Type B pancreatic cell (in vitro differentiated cells): ENCODE results near the gene TIE1. TPM values are rescaled to one million over a fixed set of nuclear protein-coding genes. Genes with fewer than 3 reads are reported as not detected.

Experiments used
- DNase-seq: peaks from one replicate; pipeline ENCODE4 v3.0.0; 2021; ENCODE audit warnings: mixed read lengths; ENCODE audit not compliant: unreplicated experiment; ENCODE audit errors: extremely low spot score
- H3K27ac Mint-ChIP-seq: 2 replicates; pipeline ENCODE4 v1.8.0; 2021; ENCODE audit warnings: mild to moderate bottlenecking, mixed read lengths
- H3K27me3 Mint-ChIP-seq: 2 replicates; pipeline ENCODE4 v1.8.0; 2021; ENCODE audit warnings: mixed read lengths
- H3K36me3 Mint-ChIP-seq: 2 replicates; pipeline ENCODE4 v1.8.0; 2021; ENCODE audit warnings: mixed read lengths
- H3K4me1 Mint-ChIP-seq: one replicate; pipeline ENCODE4 v1.8.0; 2021; ENCODE audit warnings: mixed read lengths; ENCODE audit not compliant: unreplicated experiment
- H3K4me3 Mint-ChIP-seq: 2 replicates; pipeline ENCODE4 v1.8.0; 2021; ENCODE audit warnings: mild to moderate bottlenecking, mixed read lengths
- H3K9me3 Mint-ChIP-seq: 2 replicates; pipeline ENCODE4 v1.8.0; 2021; ENCODE audit warnings: mixed read lengths
- total RNA-seq: library from RNA; stranded (reverse); gene quantifications from 2 replicates; pipeline ENCODE4 v1.2.1, GENCODE V29; 2021; ENCODE audit warnings: low replicate concordance
- TF ChIP-seq, protein P1 (sequence below): fragments of 200-600 bp; sonication (generic); conservative IDR thresholded peaks from 2 replicates; pipeline ENCODE4 v1.5.0; 2021; ENCODE audit warnings: antibody characterized with exemption, mild to moderate bottlenecking

The TIE1 gene
- total RNA-seq, 1 donor from 2014 or later = 1.3 TPM

DNA sequence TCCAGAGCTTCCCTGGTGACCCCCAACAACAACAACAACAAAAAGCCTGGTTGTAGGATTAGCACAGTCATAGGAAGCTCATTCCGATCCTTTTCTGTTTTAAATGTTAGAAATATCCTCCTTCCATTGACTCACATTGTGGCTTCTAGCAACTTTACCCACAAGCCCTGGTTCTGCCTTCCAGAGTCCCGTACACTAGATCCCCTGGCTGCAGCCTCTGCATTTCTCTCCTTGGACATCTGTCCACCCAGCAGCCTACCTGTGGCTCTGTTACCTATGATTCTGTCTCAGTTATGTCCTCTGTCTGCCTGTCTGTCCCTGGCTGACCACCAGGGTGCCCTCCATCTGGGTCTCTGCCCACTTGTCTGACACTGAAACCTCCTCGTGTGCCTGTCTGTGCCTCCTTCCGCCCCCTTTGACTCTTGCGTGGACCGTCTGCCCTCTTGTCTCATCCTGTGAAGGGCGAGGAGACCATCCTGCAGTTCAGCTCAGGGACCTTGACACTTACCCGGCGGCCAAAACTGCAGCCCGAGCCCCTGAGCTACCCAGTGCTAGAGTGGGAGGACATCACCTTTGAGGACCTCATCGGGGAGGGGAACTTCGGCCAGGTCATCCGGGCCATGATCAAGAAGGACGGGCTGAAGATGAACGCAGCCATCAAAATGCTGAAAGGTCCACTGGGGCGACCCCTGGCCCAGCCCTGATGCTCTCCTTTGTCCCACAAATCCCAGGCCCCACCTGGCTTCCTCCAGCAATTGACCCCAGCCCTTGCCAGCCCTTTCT lies 16.1 kb downstream of the TIE1 start:
- no peaks in the 10 kb centered on the region for H3K4me1 Mint-ChIP-seq
- no peaks in the 10 kb centered on the region for H3K9me3 Mint-ChIP-seq
- H3K36me3 Mint-ChIP-seq = no peaks in the 10 kb centered on the region
- DNase-seq = no peak
- no peak overlapping the region for H3K4me3 Mint-ChIP-seq
- TF ChIP-seq, protein P1, sequence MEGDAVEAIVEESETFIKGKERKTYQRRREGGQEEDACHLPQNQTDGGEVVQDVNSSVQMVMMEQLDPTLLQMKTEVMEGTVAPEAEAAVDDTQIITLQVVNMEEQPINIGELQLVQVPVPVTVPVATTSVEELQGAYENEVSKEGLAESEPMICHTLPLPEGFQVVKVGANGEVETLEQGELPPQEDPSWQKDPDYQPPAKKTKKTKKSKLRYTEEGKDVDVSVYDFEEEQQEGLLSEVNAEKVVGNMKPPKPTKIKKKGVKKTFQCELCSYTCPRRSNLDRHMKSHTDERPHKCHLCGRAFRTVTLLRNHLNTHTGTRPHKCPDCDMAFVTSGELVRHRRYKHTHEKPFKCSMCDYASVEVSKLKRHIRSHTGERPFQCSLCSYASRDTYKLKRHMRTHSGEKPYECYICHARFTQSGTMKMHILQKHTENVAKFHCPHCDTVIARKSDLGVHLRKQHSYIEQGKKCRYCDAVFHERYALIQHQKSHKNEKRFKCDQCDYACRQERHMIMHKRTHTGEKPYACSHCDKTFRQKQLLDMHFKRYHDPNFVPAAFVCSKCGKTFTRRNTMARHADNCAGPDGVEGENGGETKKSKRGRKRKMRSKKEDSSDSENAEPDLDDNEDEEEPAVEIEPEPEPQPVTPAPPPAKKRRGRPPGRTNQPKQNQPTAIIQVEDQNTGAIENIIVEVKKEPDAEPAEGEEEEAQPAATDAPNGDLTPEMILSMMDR = peak; percentile 49
- H3K27ac Mint-ChIP-seq = no peak overlapping the region
- no peaks in the 10 kb centered on the region for H3K27me3 Mint-ChIP-seq

DNA sequence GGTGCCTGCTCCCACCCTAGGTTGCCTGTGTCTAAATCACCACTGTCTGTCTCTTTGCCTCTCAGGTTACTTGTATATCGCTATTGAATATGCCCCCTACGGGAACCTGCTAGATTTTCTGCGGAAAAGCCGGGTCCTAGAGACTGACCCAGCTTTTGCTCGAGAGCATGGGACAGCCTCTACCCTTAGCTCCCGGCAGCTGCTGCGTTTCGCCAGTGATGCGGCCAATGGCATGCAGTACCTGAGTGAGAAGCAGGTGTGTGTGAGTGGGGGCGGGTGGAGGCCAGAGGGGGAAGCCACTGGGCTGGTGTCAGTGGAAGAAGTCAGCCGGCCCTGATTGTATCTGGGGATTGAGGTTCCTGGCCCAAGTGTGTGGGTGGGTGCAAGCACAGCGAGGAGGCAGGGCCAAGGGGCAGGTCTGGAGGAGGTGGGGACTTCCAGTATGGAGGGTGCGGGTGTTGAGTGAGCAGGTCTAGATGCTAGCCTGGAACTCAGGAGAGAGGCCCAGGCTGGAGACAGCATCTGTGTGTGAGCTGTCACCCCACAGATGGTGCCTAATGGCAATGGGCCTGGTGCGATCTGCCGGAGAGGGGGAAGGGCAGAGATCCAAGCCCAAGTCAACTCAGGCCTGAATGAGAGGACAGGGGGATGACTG lies 17.2 kb downstream of the TIE1 start:
- no peaks in the 10 kb centered on the region for H3K27me3 Mint-ChIP-seq
- no peak overlapping the region for H3K27ac Mint-ChIP-seq
- no peaks in the 10 kb centered on the region for H3K9me3 Mint-ChIP-seq
- TF ChIP-seq, protein P1 = no peak
- no peak overlapping the region for H3K4me3 Mint-ChIP-seq
- no peaks in the 10 kb centered on the region for H3K4me1 Mint-ChIP-seq
- DNase-seq = no peak
- no peaks in the 10 kb centered on the region for H3K36me3 Mint-ChIP-seq

DNA sequence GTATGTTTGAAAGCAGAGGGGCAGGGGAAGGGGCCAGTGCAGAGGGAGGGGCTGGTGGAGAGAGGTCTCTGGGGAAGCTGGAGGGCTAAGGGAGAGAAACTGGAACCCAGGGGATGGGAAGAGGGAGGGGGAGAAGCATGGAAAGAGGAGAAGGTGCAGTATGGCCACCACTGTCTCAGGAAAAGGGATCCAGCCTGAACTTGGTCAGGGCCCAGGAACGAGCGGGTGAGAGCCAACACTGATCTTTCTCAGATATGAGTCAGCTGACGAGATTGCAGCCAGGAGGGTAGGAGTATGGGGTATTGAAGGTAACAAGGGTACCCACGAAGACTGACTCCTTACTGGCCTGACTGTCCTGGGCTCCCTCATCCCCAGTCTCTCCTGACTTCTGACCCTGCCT lies 18.0 kb downstream of the TIE1 start:
- Mint-ChIP-seq H3K36me3 (no peaks in the 10 kb centered on the region), H3K9me3 (no peaks in the 10 kb centered on the region), H3K27me3 (no peaks in the 10 kb centered on the region), H3K27ac (no peak overlapping the region), H3K4me1 (no peaks in the 10 kb centered on the region), H3K4me3 (no peak overlapping the region)
- DNase-seq = no peak
- TF ChIP-seq, protein P1 = no peak

DNA sequence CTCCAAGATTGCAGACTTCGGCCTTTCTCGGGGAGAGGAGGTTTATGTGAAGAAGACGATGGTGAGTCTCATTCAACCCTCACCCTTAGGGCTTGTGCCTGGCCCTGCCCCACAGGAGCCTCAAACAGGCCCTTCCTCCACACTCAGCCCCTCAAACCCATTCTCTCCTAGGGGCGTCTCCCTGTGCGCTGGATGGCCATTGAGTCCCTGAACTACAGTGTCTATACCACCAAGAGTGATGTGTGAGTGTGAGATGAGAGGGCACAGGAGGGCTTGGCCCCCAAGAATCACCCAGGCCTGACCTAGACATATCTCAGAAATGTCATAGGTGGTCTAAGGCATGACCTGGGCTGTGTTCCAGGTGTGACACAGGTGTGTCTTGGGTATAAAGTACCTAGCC lies 18.5 kb downstream of the TIE1 start:
- no peaks in the 10 kb centered on the region for H3K9me3 Mint-ChIP-seq
- no peaks in the 10 kb centered on the region for H3K27me3 Mint-ChIP-seq
- no peak overlapping the region for H3K4me3 Mint-ChIP-seq
- no peak overlapping the region for H3K27ac Mint-ChIP-seq
- no peaks in the 10 kb centered on the region for H3K4me1 Mint-ChIP-seq
- TF ChIP-seq, protein P1 = no peak
- DNase-seq = no peak
- no peaks in the 10 kb centered on the region for H3K36me3 Mint-ChIP-seq

DNA sequence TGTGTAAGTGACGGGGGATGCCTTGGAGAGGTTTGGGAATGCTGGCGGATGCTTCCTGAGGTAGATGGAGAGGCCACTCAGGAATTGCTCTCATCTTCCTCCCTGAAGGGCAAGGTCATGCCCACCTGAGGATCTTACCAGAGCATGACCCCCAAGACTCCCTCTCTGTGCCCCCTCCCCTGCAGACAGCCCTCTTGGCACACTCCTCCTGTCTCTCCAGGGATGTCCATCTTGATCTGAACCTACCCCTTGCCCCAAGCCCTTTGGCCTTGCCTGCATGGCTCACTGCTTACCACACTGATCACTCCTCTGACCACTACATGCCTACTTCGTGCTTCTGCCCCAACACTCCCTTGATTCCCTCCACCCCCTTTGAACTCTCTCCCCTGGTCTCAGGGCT lies 19.0 kb downstream of the TIE1 start:
- TF ChIP-seq, protein P1 = no peak
- DNase-seq = no peak
- H3K9me3 Mint-ChIP-seq = no peaks in the 10 kb centered on the region
- no peak overlapping the region for H3K4me3 Mint-ChIP-seq
- no peak overlapping the region for H3K27ac Mint-ChIP-seq
- H3K4me1 Mint-ChIP-seq = no peaks in the 10 kb centered on the region
- no peaks in the 10 kb centered on the region for H3K27me3 Mint-ChIP-seq
- H3K36me3 Mint-ChIP-seq = no peaks in the 10 kb centered on the region
